Measurements from ENCODE around the gene TRPV6. TPM values are rescaled to one million over a fixed set of nuclear protein-coding genes. Genes with fewer than 3 reads are reported as not detected.

Gene TRPV6
- total RNA-seq, 1 donor from 2014 or later: not detected

DNA sequence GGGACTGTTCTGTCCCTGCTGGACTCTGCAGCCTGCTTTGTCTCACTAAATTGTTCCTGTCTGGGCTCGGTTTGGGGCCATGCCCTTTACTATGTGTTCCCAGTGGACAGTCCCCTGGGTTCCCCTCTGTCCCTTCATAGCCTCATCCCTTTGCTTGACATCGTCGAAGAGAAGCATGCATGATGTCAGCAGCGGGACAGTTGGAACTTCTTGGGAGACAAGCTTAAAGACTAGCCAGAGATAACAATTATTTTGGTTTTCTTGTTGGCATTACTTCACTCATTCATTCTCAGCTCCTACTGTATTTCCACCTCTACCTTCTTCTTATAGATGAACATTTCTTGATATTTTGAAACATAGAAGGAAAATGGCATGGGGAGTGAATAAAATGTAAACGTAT lies 27.9 kb downstream of the TRPV6 start:
- H3K4me3 Mint-ChIP-seq (ENCODE audit: low read depth): no peak overlapping the region
- H3K4me1 Mint-ChIP-seq (ENCODE audit: low read depth): peaks cover 6% of the 10 kb centered on the region
- H3K36me3 Mint-ChIP-seq (ENCODE audit: low read depth): no peaks in the 10 kb centered on the region
- no peak for DNase-seq (ENCODE audit: low spot score)
- H3K27ac Mint-ChIP-seq: no peak overlapping the region
- peaks cover 29% of the 10 kb centered on the region for H3K27me3 Mint-ChIP-seq (ENCODE audit: low read depth)
- no peaks in the 10 kb centered on the region for H3K9me3 Mint-ChIP-seq
- intact Hi-C loops (cut with micrococcal nuclease): no loop called here

DNA sequence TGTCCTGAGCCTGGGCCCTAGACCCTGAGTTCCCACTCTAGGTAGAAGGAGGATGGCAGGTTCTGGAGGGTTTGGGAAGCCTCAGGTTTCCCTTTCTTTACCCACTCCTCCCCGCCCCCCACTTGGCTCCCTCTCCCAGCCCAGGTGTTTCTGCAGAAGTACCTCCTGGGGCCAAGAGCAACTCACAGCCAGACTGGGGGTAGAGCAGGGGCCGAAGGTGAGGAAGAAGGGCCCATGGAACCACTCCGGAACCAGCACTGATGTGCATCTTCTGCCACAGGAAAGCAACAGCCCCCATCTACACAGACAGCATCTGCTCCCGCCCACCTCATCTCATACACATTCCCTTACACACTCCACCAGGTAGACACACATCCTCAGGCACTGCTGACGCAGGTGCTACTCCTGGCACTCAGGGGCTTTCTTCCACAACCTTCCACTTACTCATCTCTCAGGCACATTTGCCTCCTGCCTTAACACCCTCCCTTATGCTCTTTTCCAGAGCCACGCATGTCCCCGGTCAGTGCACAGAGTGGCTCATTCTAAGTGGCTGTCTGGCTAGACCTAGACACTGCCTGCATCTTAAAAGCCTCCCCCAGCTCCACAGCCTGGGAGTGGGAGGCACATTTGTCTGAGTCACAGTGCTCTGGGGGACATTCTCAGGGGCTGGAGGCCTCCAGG lies 28.8 kb downstream of the TRPV6 start:
- H3K4me3 Mint-ChIP-seq (ENCODE audit: low read depth): no peak overlapping the region
- no peaks in the 10 kb centered on the region for H3K36me3 Mint-ChIP-seq (ENCODE audit: low read depth)
- no peak for DNase-seq (ENCODE audit: low spot score)
- no peaks in the 10 kb centered on the region for H3K9me3 Mint-ChIP-seq
- intact Hi-C loops (cut with micrococcal nuclease): no loop called here
- H3K4me1 Mint-ChIP-seq (ENCODE audit: low read depth): peaks cover 6% of the 10 kb centered on the region
- no peak overlapping the region for H3K27ac Mint-ChIP-seq
- peaks cover 33% of the 10 kb centered on the region for H3K27me3 Mint-ChIP-seq (ENCODE audit: low read depth)

DNA sequence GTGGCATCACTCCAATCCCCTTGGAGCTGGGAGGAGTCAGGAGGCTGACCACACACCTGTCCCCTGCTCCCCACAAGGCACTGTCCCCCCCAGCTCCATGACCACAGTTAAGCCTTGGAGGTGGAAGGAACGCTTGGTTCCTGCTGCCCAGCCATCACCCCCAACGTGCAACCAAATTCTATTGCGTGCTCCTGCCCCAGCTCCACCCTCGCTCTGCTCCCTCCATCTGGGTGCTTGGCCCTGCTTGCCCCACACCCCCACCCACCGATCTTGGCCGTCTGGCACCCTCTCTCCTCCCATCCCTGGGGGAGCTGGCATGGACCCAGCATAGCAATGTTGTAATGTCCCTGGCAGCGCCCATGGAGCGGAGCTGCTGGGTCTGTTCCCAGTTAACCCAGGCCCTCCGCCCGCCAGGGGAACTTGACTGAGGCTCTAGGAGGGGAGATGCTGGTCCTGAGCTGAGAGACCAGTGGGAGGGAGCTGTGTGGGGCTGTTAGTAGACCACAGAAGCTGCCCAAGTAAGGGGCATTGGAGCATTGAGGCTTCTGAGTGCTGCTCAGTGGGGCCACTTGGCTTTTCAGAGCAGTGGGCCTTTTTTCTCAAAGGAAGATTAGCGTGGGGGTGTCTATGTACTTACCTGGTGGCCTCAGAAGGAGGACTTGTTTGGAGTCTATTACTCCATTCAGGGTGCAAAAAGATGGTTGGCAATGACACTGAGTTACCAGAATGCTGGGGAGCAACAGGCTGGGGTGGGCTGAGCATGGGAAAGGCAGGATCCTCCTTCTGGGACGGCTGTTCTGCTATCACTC lies 29.6 kb downstream of the TRPV6 start:
- H3K4me3 Mint-ChIP-seq (ENCODE audit: low read depth): peak overlapping the region; percentile 65
- H3K27me3 Mint-ChIP-seq (ENCODE audit: low read depth): peaks cover 33% of the 10 kb centered on the region
- H3K27ac Mint-ChIP-seq: no peak overlapping the region
- H3K4me1 Mint-ChIP-seq (ENCODE audit: low read depth): peaks cover 6% of the 10 kb centered on the region
- no peak for DNase-seq (ENCODE audit: low spot score)
- H3K36me3 Mint-ChIP-seq (ENCODE audit: low read depth): no peaks in the 10 kb centered on the region
- intact Hi-C loops (cut with micrococcal nuclease): no loop called here
- no peaks in the 10 kb centered on the region for H3K9me3 Mint-ChIP-seq

DNA sequence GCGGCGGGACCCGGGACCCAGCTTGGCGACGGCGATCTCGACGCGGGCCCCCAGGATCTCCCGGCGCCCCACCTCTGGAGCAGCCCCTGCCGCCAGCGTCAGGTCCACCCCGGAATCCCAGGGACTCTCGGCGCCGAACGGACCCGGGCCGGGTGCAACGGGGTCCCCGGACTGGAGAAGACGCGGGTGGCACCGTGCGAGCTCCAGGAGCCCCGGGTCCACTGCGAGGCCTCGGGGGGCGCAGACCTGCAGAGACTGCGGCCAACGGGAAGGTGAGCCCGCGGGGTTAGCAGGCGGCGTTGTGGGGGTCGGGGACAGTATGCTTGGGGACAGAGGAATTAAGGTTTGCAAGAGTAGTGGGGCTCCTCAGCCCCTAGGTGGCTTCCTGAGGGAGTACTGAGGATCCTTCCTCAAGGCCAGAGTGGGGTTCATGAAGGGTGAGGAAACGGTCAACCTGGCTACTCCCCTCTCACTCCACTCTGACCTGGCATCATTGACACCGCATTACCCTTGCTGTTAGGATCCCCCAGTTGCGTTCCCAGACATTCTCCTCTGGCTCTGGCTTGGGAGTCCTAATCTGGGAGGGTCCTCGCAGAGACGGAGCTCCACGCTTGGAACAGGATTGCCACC lies 30.3 kb downstream of the TRPV6 start:
- Mint-ChIP-seq H3K9me3 (no peaks in the 10 kb centered on the region), H3K27ac (no peak overlapping the region), H3K4me3 (ENCODE audit: low read depth) (peak overlapping the region; percentile 65), H3K36me3 (ENCODE audit: low read depth) (no peaks in the 10 kb centered on the region), H3K4me1 (ENCODE audit: low read depth) (peaks cover 8% of the 10 kb centered on the region), H3K27me3 (ENCODE audit: low read depth) (peaks cover 34% of the 10 kb centered on the region)
- DNase-seq (ENCODE audit: low spot score): no peak
- intact Hi-C loops (cut with micrococcal nuclease): no loop called here

DNA sequence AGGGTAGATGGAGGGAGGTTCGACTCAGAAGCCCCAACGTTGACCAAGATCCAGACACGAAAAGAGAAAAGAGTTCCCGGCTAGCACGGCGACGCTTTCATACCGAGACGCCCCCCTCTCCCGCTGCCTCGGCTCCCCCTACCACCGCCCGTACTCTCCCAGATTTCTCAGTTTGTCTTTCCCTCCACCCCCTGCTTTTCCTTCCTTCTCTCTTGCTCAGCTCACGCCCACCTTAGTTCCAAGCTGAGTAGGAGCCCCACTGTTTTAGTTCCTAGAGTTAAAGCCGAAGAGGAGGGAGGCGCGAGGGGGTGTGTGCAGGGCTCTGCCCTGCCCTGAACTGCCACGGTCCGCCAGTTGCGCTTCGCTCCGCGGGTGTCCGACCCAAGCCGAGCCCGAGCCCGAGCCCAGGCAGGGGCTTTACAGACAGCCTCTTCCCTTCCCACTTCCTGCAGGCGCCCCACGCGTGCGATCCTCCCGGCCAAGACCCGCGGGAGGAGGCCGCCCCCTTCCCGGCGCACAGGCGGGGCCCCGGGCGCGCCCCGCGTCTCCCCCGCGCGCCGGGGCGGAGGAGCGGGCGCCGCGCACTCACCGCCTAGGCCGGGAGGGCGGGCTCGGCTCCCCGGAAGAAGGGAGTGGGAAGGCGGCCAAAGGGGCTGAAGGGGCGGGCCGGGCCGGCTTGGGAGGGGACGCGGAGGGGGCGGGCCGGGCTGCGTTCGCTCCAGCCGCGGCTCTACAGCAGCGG lies 31.0 kb downstream of the TRPV6 start, which contains the start of gene EPHB6:
Gene EPHB6 (plus strand): TSS at position 705 of the 742 bp plus-strand sequence. CDS start 8,152 bp downstream, outside the sequence.
- Mint-ChIP-seq H3K9me3 (no peaks in the 10 kb centered on the region), H3K4me1 (ENCODE audit: low read depth) (peaks cover 8% of the 10 kb centered on the region), H3K27ac (peak within 1 kb of the TSS; percentile 71), H3K36me3 (ENCODE audit: low read depth) (no peaks in the 10 kb centered on the region), H3K27me3 (ENCODE audit: low read depth) (peaks cover 28% of the 10 kb centered on the region), H3K4me3 (ENCODE audit: low read depth) (peak within 1 kb of the TSS; percentile 89)
- peak; percentile 46 for DNase-seq (ENCODE audit: low spot score)
- intact Hi-C loops (cut with micrococcal nuclease): no loop called here

DNA sequence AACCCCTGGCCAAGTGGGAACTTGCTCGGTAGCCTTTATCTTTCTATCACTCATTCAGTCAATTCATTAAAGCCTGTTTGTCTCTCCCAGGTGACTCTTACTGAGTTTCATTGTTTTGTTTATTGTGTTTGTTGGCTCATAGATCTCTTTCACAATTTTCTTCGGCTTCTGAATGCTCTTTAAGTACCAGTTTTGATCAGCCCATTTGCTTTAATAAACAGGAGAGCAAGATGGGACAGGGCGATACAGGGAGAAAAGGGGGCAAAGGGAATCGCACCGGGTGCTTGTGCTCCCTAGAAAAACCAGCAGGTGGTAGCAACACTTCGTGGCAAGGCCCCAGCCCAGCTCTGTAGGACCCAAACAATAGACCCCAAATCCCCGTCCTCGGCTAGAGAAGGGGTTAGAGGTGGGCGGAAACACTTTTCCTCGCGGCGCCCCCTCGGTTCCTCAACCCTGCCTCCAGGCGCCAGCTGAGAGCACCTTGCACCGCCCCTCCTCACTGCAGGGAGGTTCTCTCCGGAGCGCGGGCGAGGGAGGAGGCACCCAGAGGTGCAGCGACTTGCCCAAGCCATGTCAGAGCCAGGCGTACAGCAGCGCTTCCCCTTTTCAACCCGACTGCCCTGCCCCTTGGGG lies 31.7 kb downstream of the TRPV6 start:
- peak overlapping the region; percentile 89 for H3K4me3 Mint-ChIP-seq (ENCODE audit: low read depth)
- intact Hi-C loops (cut with micrococcal nuclease): no loop called here
- H3K27me3 Mint-ChIP-seq (ENCODE audit: low read depth): peaks cover 31% of the 10 kb centered on the region
- H3K4me1 Mint-ChIP-seq (ENCODE audit: low read depth): peaks cover 8% of the 10 kb centered on the region
- no peaks in the 10 kb centered on the region for H3K9me3 Mint-ChIP-seq
- peak; percentile 61 for DNase-seq (ENCODE audit: low spot score)
- H3K36me3 Mint-ChIP-seq (ENCODE audit: low read depth): no peaks in the 10 kb centered on the region
- H3K27ac Mint-ChIP-seq: peak overlapping the region; percentile 71

DNA sequence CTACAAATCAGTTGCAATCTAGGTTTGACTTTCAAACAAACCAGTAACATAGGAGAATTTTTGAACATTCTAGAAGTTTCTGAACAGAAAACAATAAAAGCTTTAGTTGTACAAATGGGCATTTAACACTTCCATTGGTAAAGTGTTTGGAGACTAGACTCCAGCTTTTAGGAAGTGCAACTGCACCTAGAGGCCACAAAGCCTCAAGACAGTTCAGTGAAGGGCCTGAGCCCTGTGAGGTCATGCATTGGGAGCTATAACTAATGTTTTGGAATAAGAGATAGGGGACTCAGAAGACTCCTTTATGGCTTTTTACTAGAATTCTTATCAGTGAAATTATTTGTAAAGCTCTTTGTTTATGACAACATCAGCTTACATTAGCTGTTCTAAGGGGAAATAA lies 33.6 kb downstream of the TRPV6 start:
- DNase-seq (ENCODE audit: low spot score): no peak
- H3K27ac Mint-ChIP-seq: no peak overlapping the region
- intact Hi-C loops (cut with micrococcal nuclease): no loop called here
- H3K9me3 Mint-ChIP-seq: no peaks in the 10 kb centered on the region
- H3K4me1 Mint-ChIP-seq (ENCODE audit: low read depth): peaks cover 7% of the 10 kb centered on the region
- H3K4me3 Mint-ChIP-seq (ENCODE audit: low read depth): no peak overlapping the region
- peaks cover 38% of the 10 kb centered on the region for H3K27me3 Mint-ChIP-seq (ENCODE audit: low read depth)
- no peaks in the 10 kb centered on the region for H3K36me3 Mint-ChIP-seq (ENCODE audit: low read depth)

DNA sequence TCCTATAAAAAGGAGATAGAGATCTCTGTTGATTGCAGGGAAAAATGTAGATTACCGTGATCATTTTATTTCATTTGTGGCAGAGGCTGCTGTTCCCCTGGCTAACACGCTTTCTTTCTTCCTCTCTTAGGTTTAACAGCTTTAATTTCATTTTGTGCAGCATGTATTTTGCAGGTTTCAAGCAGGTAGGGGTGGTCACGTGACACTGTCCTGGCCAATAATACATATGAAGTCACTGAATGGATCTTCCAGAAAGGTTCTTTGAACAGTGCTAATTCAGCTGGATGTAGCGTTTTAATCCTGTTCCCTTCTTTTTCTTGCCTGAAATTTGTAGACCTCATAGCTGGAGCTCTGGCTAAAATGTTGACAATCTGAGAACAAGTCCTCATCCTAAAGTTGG lies 34.3 kb downstream of the TRPV6 start:
- H3K27me3 Mint-ChIP-seq (ENCODE audit: low read depth): peaks cover 34% of the 10 kb centered on the region
- no peak overlapping the region for H3K27ac Mint-ChIP-seq

DNA sequence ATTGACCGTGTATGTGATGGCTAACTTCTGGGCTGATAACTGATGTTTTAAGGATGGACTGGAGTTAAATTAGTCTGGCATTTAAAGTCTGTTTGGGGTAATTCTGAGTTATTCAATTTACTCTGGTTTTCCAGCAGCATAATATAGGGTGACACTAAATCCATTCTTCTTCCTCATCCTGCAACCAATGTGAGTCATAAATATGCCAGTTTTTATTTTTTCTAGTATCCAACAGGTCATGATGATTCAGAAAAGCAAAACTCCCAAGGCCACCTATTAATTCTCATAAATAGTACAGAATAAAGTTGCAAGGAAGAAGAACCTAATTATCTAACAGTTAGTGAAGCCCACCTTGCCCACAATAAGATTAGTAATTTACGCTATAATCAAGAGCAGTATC lies 38.2 kb downstream of the TRPV6 start:
- Mint-ChIP-seq H3K4me1 (ENCODE audit: low read depth) (peaks cover 2% of the 10 kb centered on the region), H3K36me3 (ENCODE audit: low read depth) (no peaks in the 10 kb centered on the region), H3K27me3 (ENCODE audit: low read depth) (peaks cover 36% of the 10 kb centered on the region), H3K27ac (no peak overlapping the region), H3K9me3 (no peaks in the 10 kb centered on the region), H3K4me3 (ENCODE audit: low read depth) (no peak overlapping the region)
- no peak for DNase-seq (ENCODE audit: low spot score)
- intact Hi-C loops (cut with micrococcal nuclease): no loop called here

More for the DNA sequence above, 34.3 kb downstream of the TRPV6 start:
- Mint-ChIP-seq H3K4me1 (ENCODE audit: low read depth) (peaks cover 5% of the 10 kb centered on the region), H3K4me3 (ENCODE audit: low read depth) (no peak overlapping the region), H3K36me3 (ENCODE audit: low read depth) (no peaks in the 10 kb centered on the region), H3K9me3 (no peaks in the 10 kb centered on the region)
- DNase-seq (ENCODE audit: low spot score): no peak
- intact Hi-C loops (cut with micrococcal nuclease): no loop called here

DNA sequence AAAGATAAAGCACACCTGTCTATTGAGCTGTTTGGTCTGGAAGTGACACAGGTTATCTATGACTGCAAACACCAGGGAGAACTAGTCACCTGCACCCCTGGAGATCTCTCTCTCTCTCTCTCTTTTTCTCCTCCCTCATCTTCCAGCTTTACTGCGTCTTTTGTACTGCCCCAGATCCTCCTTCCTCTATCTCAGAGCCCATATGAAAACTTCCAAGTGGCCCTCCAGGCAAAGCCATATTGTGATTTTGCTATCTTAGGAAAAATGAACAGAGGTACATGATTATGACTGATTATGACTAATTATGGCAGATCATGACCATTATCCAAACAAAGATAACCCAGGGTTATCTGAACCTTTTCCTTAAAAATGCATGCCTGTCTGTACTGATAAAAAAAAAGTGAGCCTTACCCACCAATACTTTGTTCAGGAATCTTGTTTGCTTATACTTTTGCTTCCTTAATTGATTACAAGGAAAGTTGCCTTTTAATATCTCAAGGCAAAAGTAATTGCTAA lies 43.2 kb downstream of the TRPV6 start:
- intact Hi-C loops (cut with micrococcal nuclease): no loop called here
- H3K9me3 Mint-ChIP-seq: no peaks in the 10 kb centered on the region
- no peak overlapping the region for H3K27ac Mint-ChIP-seq
- H3K4me1 Mint-ChIP-seq (ENCODE audit: low read depth): no peaks in the 10 kb centered on the region
- no peaks in the 10 kb centered on the region for H3K36me3 Mint-ChIP-seq (ENCODE audit: low read depth)
- H3K4me3 Mint-ChIP-seq (ENCODE audit: low read depth): no peak overlapping the region
- peaks cover 24% of the 10 kb centered on the region for H3K27me3 Mint-ChIP-seq (ENCODE audit: low read depth)
- DNase-seq (ENCODE audit: low spot score): no peak

DNA sequence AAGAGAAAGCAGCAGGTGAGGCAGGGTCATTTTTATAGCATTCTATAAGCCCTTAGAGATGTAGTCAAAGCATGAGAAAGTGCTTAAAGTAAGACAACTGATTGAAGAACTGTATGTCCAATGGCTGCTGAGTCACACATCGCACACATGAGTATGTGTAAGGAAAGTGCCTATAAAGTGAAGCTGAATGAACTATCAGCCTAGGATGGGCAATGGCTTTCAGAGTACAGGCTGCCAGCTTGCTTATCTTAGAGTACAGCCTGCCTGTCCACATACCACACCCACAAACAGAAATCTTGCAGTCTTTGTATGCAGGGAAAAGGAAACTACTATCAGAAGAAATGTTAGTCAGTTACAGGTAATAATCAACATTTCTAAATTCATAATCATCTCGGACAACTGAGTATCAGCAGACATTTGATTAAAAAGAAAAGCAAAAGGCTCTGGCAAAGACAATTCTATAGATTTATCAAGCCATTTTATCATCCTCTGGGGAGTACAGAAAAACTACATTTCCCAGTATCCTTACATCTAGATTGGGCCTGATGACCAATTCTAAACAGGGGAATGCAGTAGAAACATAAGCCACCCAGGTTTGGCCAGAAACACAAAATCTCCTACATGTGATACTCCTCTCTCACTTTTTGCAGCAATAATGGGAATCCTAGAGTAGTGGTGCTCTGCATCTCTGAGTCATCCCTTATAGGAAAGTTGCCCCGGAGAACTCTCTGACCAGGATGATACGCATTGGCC lies 46.9 kb downstream of the TRPV6 start:
- Mint-ChIP-seq H3K27me3 (ENCODE audit: low read depth) (peaks cover 18% of the 10 kb centered on the region), H3K4me1 (ENCODE audit: low read depth) (peaks cover 4% of the 10 kb centered on the region), H3K4me3 (ENCODE audit: low read depth) (no peak overlapping the region), H3K9me3 (no peaks in the 10 kb centered on the region), H3K36me3 (ENCODE audit: low read depth) (no peaks in the 10 kb centered on the region), H3K27ac (no peak overlapping the region)
- intact Hi-C loops (cut with micrococcal nuclease): no loop called here
- no peak for DNase-seq (ENCODE audit: low spot score)
